GM12891 (cell line): Measurements from ENCODE around the gene AIMP1.

Experiments
- DNase-seq: peaks from one replicate; pipeline ENCODE4 v3.0.0; 2011; ENCODE audit warnings: low spot score; ENCODE audit not compliant: insufficient read length
- FAIRE-seq: peaks from 2 replicates; lab custom pipeline; 2011; peaks lifted over from hg19 to GRCh38; lab: Jason Lieb, UNC
- PAX5 ChIP-seq: IDR thresholded peaks from 2 replicates; pipeline ENCODE4 v1.6.1; 2011; ENCODE audit warnings: low read length, moderate library complexity, mild to moderate bottlenecking; ENCODE audit not compliant: insufficient read depth, severe bottlenecking
- POLR2A ChIP-seq: IDR thresholded peaks from 2 replicates; pipeline ENCODE4 v1.6.1; 2011; ENCODE audit warnings: low read depth, low read length, control low read depth
- POLR2AphosphoS5 ChIP-seq: IDR thresholded peaks from 2 replicates; pipeline ENCODE4 v1.6.1; 2011; ENCODE audit warnings: low read depth, low read length, control low read depth
- POU2F2 ChIP-seq: IDR thresholded peaks from 2 replicates; pipeline ENCODE4 v1.6.1; 2011; ENCODE audit warnings: low read depth, mild to moderate bottlenecking, control low read depth, low read length, moderate library complexity
- SPI1 ChIP-seq: IDR thresholded peaks from 2 replicates; pipeline ENCODE4 v1.6.1; 2011; ENCODE audit warnings: low read depth, low read length, control low read depth
- TAF1 ChIP-seq: IDR thresholded peaks from 2 replicates; pipeline ENCODE4 v1.6.1; 2011; ENCODE audit warnings: low read depth, low read length, control low read depth

The AIMP1 gene

DNA sequence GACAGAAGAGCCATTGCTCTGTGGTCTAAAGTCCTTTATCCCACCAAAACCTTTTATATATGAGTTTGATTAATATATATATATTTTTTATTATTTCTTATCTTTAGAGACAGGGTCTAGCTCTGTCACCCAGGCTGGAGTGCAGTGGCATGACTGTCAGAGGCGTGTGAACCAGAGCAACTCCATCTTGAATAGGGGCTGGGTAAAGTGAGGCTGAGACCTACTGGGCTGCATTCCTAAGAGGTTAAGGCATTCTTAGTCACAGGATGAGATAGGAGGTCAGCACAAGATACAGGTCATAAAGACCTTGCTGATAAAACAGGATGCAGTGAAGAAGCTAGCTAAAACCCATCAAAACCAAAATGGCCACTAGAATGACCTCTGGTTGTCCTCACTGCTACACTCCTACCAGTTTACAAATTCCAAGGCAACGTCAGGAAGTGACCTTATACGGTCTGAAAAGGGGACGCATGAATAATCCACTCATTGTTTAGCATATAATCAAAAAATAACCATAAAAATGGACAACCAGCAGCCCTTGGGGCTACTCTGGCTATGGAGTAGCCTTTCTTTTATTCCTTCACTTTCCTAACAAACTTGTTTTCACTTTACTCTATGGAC, 10.8 kb upstream of the AIMP1 start:
- TF ChIP-seq POLR2AphosphoS5 (no peak), POLR2A (no peak), SPI1 (no peak), PAX5 (no peak), POU2F2 (no peak), TAF1 (no peak)
- no peak for FAIRE-seq
- DNase-seq = no peak

DNA sequence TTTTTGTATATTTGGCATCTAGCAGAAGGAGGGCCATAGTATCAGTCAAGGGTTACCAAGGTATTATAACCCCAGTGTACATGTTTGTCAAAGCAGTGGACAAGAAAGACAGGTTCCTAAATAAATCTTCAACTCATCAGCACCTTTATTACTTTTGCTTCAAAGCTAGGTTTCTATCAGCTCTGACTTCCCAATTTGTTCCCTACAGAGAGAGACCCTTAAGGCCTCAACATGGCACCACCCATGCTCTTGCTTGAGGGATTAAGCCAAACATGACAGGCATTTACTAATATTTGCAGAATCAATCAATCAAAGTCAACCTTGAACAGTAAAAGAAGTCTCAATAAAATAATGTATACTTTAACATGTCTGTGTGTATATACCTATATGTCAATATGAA, 9.8 kb upstream of the AIMP1 start:
- TF ChIP-seq POLR2A (no peak), SPI1 (no peak), PAX5 (no peak), POU2F2 (no peak), TAF1 (no peak), POLR2AphosphoS5 (no peak)
- no peak for DNase-seq
- FAIRE-seq = no peak

GRCh38 chr4:106312377-106312776, 4.0 kb upstream of the AIMP1 start:
- TF ChIP-seq PAX5 (no peak), POU2F2 (no peak), POLR2A (no peak), SPI1 (no peak), POLR2AphosphoS5 (no peak), TAF1 (no peak)
- DNase-seq (no peak), FAIRE-seq (no peak)

DNA sequence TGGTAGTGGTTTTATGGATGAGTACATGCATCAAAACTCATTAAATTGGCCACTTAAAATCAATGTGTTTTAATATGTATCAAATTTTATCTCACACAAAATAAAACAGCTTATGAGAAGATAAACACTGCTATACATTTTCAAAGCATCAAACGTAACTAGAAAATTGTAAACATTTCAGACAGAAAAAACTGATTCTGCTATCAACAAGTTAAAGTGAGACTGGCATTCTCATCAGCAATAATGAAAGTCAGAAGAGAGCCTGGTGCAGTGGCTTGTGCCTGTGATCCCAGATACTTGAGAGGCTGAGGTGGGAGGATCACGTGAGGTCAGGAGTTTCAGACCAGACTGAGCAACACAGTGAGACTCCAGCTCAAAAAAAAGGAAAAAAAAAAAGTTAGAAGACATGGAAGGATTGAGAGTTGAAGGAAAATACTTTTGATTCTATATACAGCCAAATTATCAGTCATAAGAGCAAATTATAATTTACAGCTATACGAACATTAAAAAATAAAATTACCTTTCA, 3.3 kb upstream of the AIMP1 start:
- FAIRE-seq (no peak), DNase-seq (no peak)
- TF ChIP-seq TAF1 (no peak), POU2F2 (no peak), PAX5 (no peak), SPI1 (no peak), POLR2AphosphoS5 (no peak), POLR2A (no peak)

GRCh38 chr4:106314960-106315359, 1.4 kb upstream of the AIMP1 start:
- DNase-seq (no peak), FAIRE-seq (no peak)
- no peak for TF ChIP-seq POLR2A
- no peak for TF ChIP-seq POU2F2
- no peak for TF ChIP-seq TAF1
- TF ChIP-seq PAX5 = no peak
- no peak for TF ChIP-seq POLR2AphosphoS5
- no peak for TF ChIP-seq SPI1

- DNase-seq = peak; percentile 2
- FAIRE-seq = peak; percentile 43
- TF ChIP-seq TAF1 (no peak), SPI1 (0 out of 2 replicates have a peak, but pooled peaks have one; percentile 22)
Measured at GRCh38 chr4:106315476-106315967, 828 bp upstream of the AIMP1 start.

DNA sequence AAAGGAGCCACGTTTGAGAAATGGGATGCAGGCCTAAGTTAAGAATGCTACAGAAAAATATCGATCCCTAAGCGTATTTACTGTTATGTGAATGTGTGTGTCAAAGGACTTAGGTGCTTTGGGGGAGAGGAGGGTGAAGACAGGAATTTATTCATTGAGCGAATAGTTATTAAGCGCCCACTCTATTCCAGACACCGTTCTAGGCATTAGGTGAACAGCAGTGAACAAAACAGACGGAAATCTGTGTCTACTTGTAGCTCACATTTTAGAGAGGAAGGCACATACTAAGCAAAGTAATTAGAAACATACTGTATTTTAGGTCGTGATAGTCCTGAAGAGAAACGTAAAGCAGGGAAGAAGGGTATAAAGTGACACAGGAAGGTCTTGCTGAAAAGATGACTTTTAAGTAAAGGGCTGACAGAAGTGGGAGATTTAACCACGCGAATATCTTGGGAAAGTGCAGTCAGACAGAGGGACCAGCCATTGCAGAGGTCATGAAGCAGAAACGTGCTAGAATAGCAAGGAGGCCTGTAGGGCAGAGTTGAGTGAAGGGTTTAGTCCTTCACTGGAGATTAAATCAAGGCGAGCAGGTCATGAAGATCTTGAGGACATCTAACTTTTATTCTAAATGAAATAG, 541 bp downstream of the AIMP1 start:
- FAIRE-seq (no peak), DNase-seq (no peak)
- TF ChIP-seq TAF1 (no peak), POU2F2 (no peak), POLR2AphosphoS5 (no peak), PAX5 (no peak), SPI1 (no peak), POLR2A (no peak)

DNA sequence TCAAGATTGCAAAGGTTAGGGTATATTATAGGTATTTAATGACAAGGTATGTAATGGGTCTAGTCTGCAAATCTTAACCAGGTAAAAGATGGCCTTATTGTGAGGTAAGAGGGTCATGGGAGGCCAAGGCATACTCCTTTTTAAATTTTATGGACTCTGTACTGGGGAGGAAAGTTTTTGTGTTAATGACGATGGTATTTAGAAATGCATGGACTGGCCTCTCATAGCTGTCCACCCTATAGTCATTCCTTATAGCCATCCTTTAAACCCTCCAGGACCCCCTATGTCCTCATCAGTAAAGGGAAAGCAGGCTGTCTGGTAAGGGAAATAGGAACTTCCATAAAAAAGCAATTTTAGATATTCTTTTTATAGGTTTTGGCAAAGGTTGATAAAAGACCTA, 1.5 kb downstream of the AIMP1 start:
- no peak for TF ChIP-seq POLR2A
- no peak for TF ChIP-seq TAF1
- TF ChIP-seq SPI1 = no peak
- no peak for TF ChIP-seq POLR2AphosphoS5
- no peak for TF ChIP-seq PAX5
- TF ChIP-seq POU2F2 = no peak
- FAIRE-seq = peak; percentile 23
- no peak for DNase-seq

- TF ChIP-seq SPI1 (no peak), TAF1 (no peak), PAX5 (no peak), POU2F2 (no peak), POLR2A (no peak), POLR2AphosphoS5 (no peak)
- FAIRE-seq (no peak), DNase-seq (no peak)
Measured at GRCh38 chr4:106318511-106318910, 2.2 kb downstream of the AIMP1 start.
